A549 (cell line): Measurements from ENCODE around the gene MCM3.

Experiments
- CHD2 ChIP-seq: fragments of 150-350 bp; IDR thresholded peaks from 2 replicates; pipeline ENCODE4 v1.6.1; 2014; ENCODE audit warnings: low read length; ENCODE audit not compliant: partially characterized antibody
- CTCF ChIP-seq: fragments of >200 bp; sonication (Bioruptor Twin); formaldehyde crosslinking; IDR thresholded peaks from 3 replicates; pipeline ENCODE4 v1.5.1; 2016
- ESRRA ChIP-seq: fragments of 150-350 bp; IDR thresholded peaks from 2 replicates; pipeline ENCODE4 v1.6.1; 2014; ENCODE audit warnings: mild to moderate bottlenecking, low read length, borderline replicate concordance
- MAFK ChIP-seq: fragments of 450-650 bp; IDR thresholded peaks from 2 replicates; pipeline ENCODE4 v1.6.1; 2014; ENCODE audit not compliant: partially characterized antibody
- MAZ ChIP-seq: fragments of 150-350 bp; IDR thresholded peaks from 2 replicates; pipeline ENCODE4 v1.6.1; 2014; ENCODE audit warnings: antibody characterized with exemption, low read depth, low read length, borderline replicate concordance
- NR3C1 ChIP-seq: fragments of >200 bp; sonication (Bioruptor Twin); formaldehyde crosslinking; IDR thresholded peaks from 3 replicates; pipeline ENCODE4 v1.6.1; 2017
- POLR2A ChIP-seq: IDR thresholded peaks from 2 replicates; pipeline ENCODE4 v1.6.1; 2012; ENCODE audit warnings: mild to moderate bottlenecking, low read length
- REST ChIP-seq: fragments of 200-600 bp; sonication (generic); IDR thresholded peaks from 2 replicates; pipeline ENCODE4 v1.6.1; 2016; ENCODE audit warnings: antibody characterized with exemption, mild to moderate bottlenecking, moderate library complexity
- RFX5 ChIP-seq: fragments of 450-650 bp; IDR thresholded peaks from 2 replicates; pipeline ENCODE4 v1.7.1; 2014; ENCODE audit warnings: antibody characterized with exemption, mild to moderate bottlenecking, moderate library complexity
- USF2 ChIP-seq: fragments of 450-650 bp; IDR thresholded peaks from 2 replicates; pipeline ENCODE4 v1.6.1; 2014; ENCODE audit warnings: antibody characterized with exemption
- TF ChIP-seq, protein P1 (sequence below): fragments of 250-450 bp; sonication (Bioruptor Pico); IDR thresholded peaks from 2 replicates; pipeline ENCODE4 v1.5.0; 2020; ENCODE audit warnings: low read depth, mild to moderate bottlenecking, moderate library complexity

DNA sequence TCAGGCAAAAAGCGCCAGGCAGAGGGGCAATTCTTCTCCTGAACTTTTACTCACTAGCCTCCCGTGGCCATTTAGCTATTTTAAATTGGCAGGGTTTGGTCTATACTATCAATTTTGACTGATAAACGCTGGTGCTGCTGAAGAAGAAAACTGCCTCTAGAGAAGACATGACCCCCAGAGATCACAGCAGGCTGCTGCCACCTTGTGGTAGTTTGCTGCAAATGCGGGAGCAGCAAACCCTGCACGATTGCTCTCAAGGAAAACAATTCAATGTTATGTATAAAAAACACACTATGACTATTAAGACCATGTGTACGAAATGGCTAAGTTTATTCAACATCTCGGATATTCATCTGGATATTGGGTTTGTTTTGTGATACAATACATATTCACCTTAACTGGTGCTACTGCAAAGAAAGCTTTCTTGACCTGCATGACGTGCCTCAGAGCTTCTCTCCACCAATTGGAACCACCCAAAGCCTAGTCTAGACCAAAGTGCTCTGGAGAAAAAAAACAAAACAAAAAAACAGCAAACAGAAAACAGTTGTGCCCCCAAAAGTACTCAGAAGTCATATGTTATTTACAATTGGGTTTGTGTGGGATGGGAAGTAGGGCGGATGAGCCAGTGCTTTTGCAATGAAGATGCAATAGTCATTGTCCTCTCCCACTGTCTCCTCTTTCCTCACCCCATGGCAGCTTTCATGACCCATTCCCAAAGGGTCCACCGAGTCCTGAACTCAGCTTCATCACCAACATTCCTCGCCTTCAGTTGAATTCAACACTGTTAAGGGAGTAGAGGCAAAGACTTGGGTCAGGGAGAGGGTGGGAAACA lies 20.6 kb downstream of the MCM3 start:
- TF ChIP-seq POLR2A (no peak), CTCF (peak; percentile 70), MAZ (no peak), MAFK (no peak), USF2 (no peak), REST (no peak), NR3C1 (no peak), ESRRA (no peak), CHD2 (no peak), RFX5 (no peak)
- TF ChIP-seq, protein P1, sequence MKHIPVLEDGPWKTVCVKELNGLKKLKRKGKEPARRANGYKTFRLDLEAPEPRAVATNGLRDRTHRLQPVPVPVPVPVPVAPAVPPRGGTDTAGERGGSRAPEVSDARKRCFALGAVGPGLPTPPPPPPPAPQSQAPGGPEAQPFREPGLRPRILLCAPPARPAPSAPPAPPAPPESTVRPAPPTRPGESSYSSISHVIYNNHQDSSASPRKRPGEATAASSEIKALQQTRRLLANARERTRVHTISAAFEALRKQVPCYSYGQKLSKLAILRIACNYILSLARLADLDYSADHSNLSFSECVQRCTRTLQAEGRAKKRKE (CRISPR knock-in tag): no peak
